Skeletal muscle tissue (tissue), 4 donors: ENCODE results near the gene MEA1. TPM values are rescaled to one million over a fixed set of nuclear protein-coding genes. Genes with fewer than 3 reads are reported as not detected.
"Not testable (repeated sequence)": the region's sequence is repeated elsewhere in the genome, so short reads cannot be mapped to it uniquely, and the experiment has no call there.

ENCODE experiments used
- H3K27ac ChIP-seq: one replicate; pipeline ENCODE4 v1.7.0; 2013; ENCODE audit warnings: mild to moderate bottlenecking, low read depth, low read length, inconsistent platforms
- H3K27me3 ChIP-seq, 3 donors: one replicate each; pipeline ENCODE4 v1.7.0; 2013; ENCODE audit warnings: low read length in 3 of 3; ENCODE audit not compliant: control insufficient read depth in 3 of 3, insufficient read depth in 3 of 3
- H3K36me3 ChIP-seq, 3 donors: one replicate each; pipeline ENCODE4 v1.7.0; 2013; ENCODE audit warnings: low read length in 3 of 3; ENCODE audit not compliant: control insufficient read depth in 3 of 3, insufficient read depth in 3 of 3
- H3K4me1 ChIP-seq, 3 donors: one replicate each; pipeline ENCODE4 v1.7.0; 2013; ENCODE audit warnings: low read length in 3 of 3, mild to moderate bottlenecking in 3 of 3; ENCODE audit not compliant: control insufficient read depth in 3 of 3, insufficient read depth in 3 of 3
- H3K4me3 ChIP-seq, 3 donors: one replicate each; pipeline ENCODE4 v1.7.0; 2013; ENCODE audit warnings: low read length in 3 of 3
- H3K9ac ChIP-seq, 3 donors: one replicate each; pipeline ENCODE4 v1.7.0; 2013; ENCODE audit warnings: low read length in 3 of 3, mild to moderate bottlenecking in 3 of 3, moderate library complexity in 2 of 3, low read depth in 1 of 3
- H3K9me3 ChIP-seq, 3 donors: one replicate each; pipeline ENCODE4 v1.7.0; 2013; ENCODE audit warnings: low read length in 3 of 3; ENCODE audit not compliant: control insufficient read depth in 3 of 3
- total RNA-seq: library from RNA; depleted of rRNA; stranded (reverse); fragments of >200 nt; gene quantifications from one replicate; pipeline ENCODE4 v1.2.3, GENCODE V29; 2014
- donor health status: Osteomylitis.

MEA1 gene
- total RNA-seq, 1 donor from 2014 or later: 29.7 TPM

DNA sequence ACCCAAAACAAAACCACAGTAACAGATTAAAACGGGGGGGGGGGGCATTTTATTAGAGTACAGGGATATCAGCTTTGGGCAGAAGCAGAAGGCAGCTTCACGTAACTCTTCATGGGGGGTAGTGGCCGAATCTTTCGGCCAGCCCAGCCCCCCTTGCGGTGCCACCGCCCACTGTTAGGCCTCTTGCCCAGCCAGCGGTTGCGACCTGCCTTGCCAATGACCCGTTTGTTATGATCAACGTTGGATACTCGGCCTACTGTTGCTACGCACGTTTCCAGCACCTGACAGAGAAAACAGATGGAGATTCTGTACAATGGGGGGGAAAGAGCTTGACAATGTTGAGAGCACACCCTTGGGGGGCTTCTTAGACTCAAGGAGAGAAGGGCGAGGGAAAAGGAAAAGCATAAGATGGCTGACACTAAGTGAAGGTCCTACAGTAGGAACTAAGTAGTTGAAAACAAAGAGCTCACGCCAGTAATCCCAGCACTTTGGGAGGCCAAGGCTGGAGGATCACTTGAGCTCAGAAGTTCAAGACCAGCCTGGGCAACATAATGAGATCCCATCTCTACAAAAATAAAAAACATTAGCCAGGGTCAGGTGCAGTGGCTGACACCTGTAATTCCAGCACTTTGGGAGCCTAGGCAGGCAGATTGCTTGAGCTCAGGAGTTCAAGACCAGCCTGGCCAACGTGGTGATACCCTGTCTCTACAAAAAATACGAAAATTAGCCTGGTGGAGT, 40.6 kb upstream of the MEA1 start:
- H3K36me3 ChIP-seq: peaks cover 22 to 28% (median 27%) of the 10 kb centered on the region in 3 donors
- H3K9ac ChIP-seq: peak overlapping the region; percentile 85 to 94 (median 92)
- H3K27me3 ChIP-seq: no peaks in the 10 kb centered on the region
- peak overlapping the region; percentile 76 to 87 (median 86) for H3K4me3 ChIP-seq
- peak overlapping the region; percentile 91 for H3K27ac ChIP-seq
- H3K4me1 ChIP-seq: peaks cover 23 to 41% (median 30%) of the 10 kb centered on the region in 3 donors
- H3K9me3 ChIP-seq: no peaks in the 10 kb centered on the region

DNA sequence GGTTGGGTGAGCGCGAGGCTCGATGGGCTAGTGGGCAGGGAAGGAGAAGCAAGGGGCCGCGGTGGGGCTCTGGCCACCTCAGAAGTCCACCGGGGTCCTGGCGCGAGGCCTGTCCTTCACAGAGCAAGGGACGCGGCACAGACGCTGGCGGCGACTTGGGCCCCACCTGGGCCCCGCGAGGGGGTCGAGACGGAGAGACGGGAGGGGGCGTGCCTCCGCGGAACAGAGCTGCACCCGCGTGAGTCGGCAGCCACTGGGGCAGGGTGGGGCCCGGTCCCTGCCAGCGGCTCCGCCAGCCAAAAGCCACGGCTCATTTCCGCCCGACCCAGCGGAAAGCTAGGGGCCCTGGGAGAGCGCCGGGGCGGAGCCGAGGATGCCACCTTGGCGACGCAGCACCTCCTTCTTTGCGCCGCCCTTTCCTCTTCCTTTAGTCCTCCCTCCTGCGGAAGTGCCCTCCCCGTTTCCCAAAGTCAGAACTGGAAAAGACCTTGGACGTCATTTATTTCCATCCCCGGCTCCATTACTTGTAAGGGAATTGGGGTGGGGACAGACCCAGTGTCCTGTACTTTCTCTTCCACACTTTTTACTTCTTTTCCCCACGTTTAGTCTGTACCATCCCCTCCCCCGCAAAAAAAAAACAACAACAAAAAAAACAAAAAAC, 39.9 kb upstream of the MEA1 start, which contains the start of gene CUL7:
TSS of gene CUL7 (minus strand) at position 307 of the 661 bp plus-strand sequence. CDS start 1,063 bp downstream, outside the sequence.
- Histone ChIP-seq H3K9ac (peak within 1 kb of the TSS; percentile 85 to 94 (median 92)), H3K27me3 (no peaks in the 10 kb centered on the region), H3K9me3 (no peaks in the 10 kb centered on the region), H3K4me1 (peaks cover 22 to 37% (median 27%) of the 10 kb centered on the region in 3 donors), H3K36me3 (peaks cover 25 to 32% (median 30%) of the 10 kb centered on the region in 3 donors), H3K27ac (peak within 1 kb of the TSS; percentile 91), H3K4me3 (peak within 1 kb of the TSS; percentile 76 to 87 (median 86))

DNA sequence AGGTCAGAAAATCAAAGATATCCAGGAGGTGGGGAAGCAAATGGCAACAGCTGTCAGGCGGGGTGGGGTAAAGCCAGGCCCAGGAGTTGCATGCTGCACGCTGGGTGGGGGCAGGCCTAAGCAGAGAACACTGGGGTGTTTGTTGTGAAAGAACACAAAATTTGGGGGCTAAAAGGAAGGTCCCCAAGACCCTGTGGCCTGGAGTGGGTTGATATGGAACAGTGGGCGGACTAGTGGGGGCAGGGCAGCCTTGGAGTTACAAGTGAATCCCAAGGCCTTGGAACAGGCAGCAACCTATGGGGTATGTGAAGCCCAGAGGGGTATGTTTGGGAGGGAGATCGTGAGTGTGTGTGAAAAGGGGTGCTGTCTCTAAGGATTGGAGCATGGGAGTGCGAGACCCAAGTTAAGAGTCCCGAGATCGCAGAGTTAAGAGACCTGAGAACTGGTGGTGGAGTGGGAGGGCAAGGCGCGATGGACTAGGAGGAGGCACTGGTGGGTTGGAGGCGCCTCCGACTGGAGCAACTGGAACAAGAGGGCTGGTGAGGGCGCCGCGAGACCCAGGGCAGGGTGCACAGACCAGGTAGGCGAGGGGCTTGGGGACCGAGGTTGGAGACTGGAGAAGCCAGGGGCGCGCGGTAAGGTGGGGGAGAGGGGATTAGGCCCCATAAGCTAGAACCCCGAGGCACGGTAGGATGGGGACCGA, 39.2 kb upstream of the MEA1 start:
- Histone ChIP-seq H3K36me3 (peaks cover 27 to 34% (median 31%) of the 10 kb centered on the region in 3 donors), H3K4me3 (peak overlapping the region; percentile 76 to 87 (median 86)), H3K27me3 (no peaks in the 10 kb centered on the region), H3K9me3 (no peaks in the 10 kb centered on the region), H3K4me1 (peaks cover 15 to 30% (median 20%) of the 10 kb centered on the region in 3 donors), H3K9ac (peak overlapping the region; percentile 85 to 94 (median 92)), H3K27ac (peak overlapping the region; percentile 91)

DNA sequence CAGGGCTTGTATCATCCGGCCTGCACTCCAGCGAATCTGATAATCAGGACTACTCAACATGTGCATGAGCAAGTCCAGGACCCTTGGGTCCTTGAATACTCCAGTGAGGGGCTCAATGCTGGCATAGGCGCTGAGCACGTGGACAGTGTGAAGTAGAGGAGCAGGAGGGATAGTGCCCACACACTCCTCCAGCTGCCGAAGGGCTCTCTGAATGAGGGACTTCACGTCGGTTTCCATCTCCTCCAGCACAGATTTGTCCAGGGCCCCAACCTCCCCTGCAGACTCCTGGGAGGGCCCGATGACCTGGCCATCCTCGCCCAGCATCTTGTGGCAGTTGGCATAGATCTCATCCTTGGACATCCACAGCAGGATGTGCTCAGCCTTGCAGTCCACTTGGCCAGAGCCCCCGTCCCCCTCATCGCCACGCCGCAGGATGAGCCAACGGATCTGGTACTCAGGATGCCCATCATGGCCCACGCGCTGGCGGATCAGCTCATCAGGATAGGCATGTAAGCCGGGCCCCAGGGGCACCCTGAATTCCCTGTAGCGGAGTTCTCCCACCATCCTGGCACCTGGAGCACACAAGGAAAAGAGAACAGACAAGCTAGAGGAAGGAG, 38.6 kb upstream of the MEA1 start:
- Histone ChIP-seq H3K4me3 (peak overlapping the region in 2 of 3 donors; percentile 76 to 86), H3K9ac (peak overlapping the region; percentile 85 to 94 (median 92)), H3K27me3 (no peaks in the 10 kb centered on the region), H3K36me3 (peaks cover 24 to 36% (median 26%) of the 10 kb centered on the region in 3 donors), H3K9me3 (no peaks in the 10 kb centered on the region), H3K4me1 (peaks cover 14 to 26% (median 16%) of the 10 kb centered on the region in 3 donors), H3K27ac (peak overlapping the region; percentile 91)

DNA sequence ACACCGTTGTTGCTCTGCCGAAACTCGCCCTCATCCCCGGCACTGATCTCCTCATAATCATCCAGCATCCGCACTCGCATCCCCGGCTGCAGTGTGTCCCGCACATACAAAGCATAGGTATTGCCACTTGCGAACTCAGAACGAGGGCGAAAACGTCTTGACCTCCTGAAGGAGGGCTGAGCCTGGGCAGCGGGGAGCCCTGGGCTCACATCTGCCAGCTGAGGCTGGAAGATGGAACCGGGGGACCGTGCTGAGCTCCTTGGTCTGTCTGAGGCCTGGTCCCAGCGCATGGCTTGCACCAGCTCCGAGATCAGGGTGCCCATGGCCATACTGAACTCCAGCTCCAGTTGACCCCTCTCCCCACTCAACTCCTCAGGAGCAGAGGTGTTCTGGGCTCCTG, 37.2 kb upstream of the MEA1 start:
- no peak overlapping the region for H3K27ac ChIP-seq
- no peaks in the 10 kb centered on the region for H3K27me3 ChIP-seq
- H3K9ac ChIP-seq: no peak overlapping the region
- H3K9me3 ChIP-seq: no peaks in the 10 kb centered on the region
- H3K4me1 ChIP-seq: peaks cover 14 to 26% (median 16%) of the 10 kb centered on the region in 3 donors
- no peak overlapping the region for H3K4me3 ChIP-seq
- H3K36me3 ChIP-seq: peaks cover 25 to 44% (median 34%) of the 10 kb centered on the region in 3 donors

DNA sequence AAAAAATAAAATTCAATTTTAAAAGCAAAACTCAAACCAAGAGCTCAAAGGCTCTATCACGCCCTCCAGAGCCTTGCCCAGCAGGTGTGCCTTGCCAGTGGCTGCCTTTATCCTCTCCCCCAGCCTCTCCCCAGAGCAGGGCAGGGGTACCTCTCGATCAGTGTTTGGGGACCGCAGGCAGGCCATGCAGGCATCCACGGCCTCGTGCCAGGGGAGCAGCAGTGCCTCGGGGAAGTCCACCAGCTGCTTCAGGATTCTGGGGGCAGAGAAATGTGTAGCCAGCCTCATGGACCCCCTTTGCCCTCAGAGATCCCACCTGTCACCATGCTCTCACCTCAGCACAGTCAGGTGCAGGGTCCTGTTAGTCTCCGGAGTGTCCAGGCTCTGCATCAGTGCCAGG, 34.3 kb upstream of the MEA1 start:
- no peak overlapping the region for H3K4me3 ChIP-seq
- H3K9ac ChIP-seq: no peak overlapping the region
- no peak overlapping the region for H3K27ac ChIP-seq
- peaks cover 4 to 15% (median 6%) of the 10 kb centered on the region in 3 donors for H3K4me1 ChIP-seq
- no peaks in the 10 kb centered on the region for H3K9me3 ChIP-seq
- H3K36me3 ChIP-seq: peaks cover 27 to 57% (median 46%) of the 10 kb centered on the region in 3 donors
- H3K27me3 ChIP-seq: no peaks in the 10 kb centered on the region

DNA sequence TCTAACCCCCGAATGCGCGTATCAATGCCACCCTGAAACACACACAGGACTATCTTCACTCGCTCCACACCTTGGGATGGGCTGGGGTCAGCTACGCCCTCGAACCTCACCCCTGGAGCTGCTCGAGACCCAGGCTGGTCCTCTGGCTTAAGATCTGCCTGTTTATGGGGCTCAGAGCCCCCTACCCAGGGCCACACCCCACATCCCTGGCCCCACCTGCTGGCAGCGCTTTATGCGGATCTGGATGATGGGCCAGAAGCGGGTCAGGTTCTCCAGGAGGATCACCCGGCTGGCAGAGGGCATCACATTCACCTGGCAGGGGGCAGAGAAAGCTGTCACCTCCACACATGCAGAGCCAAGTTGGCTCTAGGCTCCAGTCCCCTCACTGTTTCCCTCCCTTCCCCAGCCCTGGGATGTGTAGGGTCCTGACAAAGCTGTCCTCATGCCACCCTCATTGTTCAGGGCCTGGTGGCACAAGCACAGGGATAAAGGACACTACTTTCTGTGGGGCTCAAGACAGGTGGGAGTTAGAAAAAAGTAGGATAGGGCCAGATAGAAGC, 31.7 kb upstream of the MEA1 start:
- Histone ChIP-seq H3K4me1 (no peaks in the 10 kb centered on the region), H3K9ac (no peak overlapping the region), H3K9me3 (no peaks in the 10 kb centered on the region), H3K27ac (no peak overlapping the region), H3K36me3 (peaks cover 34 to 72% (median 56%) of the 10 kb centered on the region in 3 donors), H3K4me3 (no peak overlapping the region), H3K27me3 (no peaks in the 10 kb centered on the region)

DNA sequence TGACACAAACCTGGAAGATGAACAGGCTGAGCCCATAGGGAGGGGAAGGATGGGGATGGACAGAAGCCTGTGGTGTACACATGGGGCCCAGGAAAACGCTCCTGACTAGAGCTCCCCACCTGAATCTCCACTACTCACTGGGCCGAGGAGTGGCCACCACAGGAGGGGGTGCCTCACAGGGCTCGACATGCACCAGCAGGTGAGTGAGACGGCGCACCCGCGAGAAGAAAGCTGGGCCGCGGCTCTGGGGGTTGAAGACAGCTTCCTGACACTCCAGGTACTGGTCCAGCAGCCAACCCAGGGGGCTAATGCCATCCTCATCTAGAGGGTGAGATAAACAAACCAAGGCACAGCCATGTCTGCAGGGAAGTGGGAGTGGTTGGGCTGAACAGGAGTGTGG, 29.6 kb upstream of the MEA1 start:
- Histone ChIP-seq H3K4me1 (peaks cover 0 to 10% (median 8%) of the 10 kb centered on the region in 3 donors), H3K4me3 (no peak overlapping the region), H3K9me3 (no peaks in the 10 kb centered on the region), H3K36me3 (peaks cover 30 to 72% (median 58%) of the 10 kb centered on the region in 3 donors), H3K27me3 (no peaks in the 10 kb centered on the region), H3K27ac (no peak overlapping the region), H3K9ac (no peak overlapping the region)

DNA sequence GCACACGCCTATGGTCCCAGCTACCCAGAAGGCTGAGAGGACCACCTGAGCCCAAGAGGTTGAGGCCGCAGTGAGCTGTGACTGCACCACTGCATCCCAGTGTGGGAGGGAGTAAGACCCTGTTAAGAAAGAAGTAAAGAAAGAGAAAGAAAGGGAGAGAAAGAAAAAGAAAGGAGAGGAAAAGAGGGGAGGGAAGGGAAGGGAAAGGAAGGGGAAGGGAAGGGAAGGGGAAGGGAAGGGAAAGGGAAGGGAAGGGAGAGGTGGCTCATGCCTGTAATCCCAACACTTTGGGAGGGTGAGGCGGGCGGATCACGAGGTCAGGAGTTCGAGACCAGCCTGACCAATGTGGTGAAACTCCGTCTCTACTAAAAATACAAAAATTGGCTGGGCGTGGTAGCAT, 27.7 kb upstream of the MEA1 start:
- H3K9ac ChIP-seq, H3K9me3 ChIP-seq: not testable (repeated sequence)

More for the DNA sequence above, 27.7 kb upstream of the MEA1 start:
- H3K4me3 ChIP-seq, H3K27ac ChIP-seq, H3K27me3 ChIP-seq: not testable (repeated sequence)
- peaks cover 14 to 27% (median 19%) of the 10 kb centered on the region in 3 donors for H3K4me1 ChIP-seq
- H3K36me3 ChIP-seq: peaks cover 27 to 72% (median 64%) of the 10 kb centered on the region in 3 donors
